Fibroblast of the conjunctiva (primary cell): ENCODE data around the gene OR52D1.

Experiments used
- DNase-seq: peaks from one replicate; pipeline ENCODE4 v3.0.0-alpha.2; 2010; ENCODE audit warnings: low read depth

OR52D1 gene

GRCh38 chr11:5514841-5515240, 26.4 kb downstream of the OR52D1 start:
- DNase-seq: no peak

GRCh38 chr11:5516599-5516998, 28.1 kb downstream of the OR52D1 start, which contains the start of gene UBQLNL:
Gene UBQLNL (minus strand): TSS chr11:5516699. CDS start chr11:5516441, 258 bp downstream.
- DNase-seq: no peak

GRCh38 chr11:5521540-5521939, 33.1 kb downstream of the OR52D1 start:
- DNase-seq: no peak

- no peak for DNase-seq
Observed at GRCh38 chr11:5522308-5522707, 33.8 kb downstream of the OR52D1 start.

- DNase-seq: no peak
Observed at GRCh38 chr11:5524756-5525155, 36.3 kb downstream of the OR52D1 start.

- DNase-seq: no peak
Observed at GRCh38 chr11:5527716-5528115, 39.2 kb downstream of the OR52D1 start.

GRCh38 chr11:5528495-5528894, 40.0 kb downstream of the OR52D1 start:
- DNase-seq: no peak

GRCh38 chr11:5531053-5531831, 42.8 kb downstream of the OR52D1 start:
- DNase-seq: no peak

- DNase-seq: no peak
Observed at GRCh38 chr11:5534046-5534445, 45.6 kb downstream of the OR52D1 start.

- DNase-seq: no peak
Observed at GRCh38 chr11:5536482-5536881, 48.0 kb downstream of the OR52D1 start.
